SU-DHL-6 (cell line): ENCODE results near the gene KIAA1958.

Experiments
- EZH2phosphoT487 ChIP-seq: fragments of 200-600 bp; sonication (generic), shearing (Covaris generic); conservative IDR thresholded peaks from 2 replicates; pipeline ENCODE4 v1.6.1; 2018; ENCODE audit warnings: mild to moderate bottlenecking, antibody characterized with exemption, low read length, moderate library complexity, mixed read lengths
- TF ChIP-seq, protein P1 (sequence below): fragments of 200-600 bp; sonication (generic); IDR thresholded peaks from one replicate; pipeline ENCODE4 v1.5.1; 2017; ENCODE audit warnings: antibody characterized with exemption, mild to moderate bottlenecking, low read length, moderate library complexity; ENCODE audit not compliant: insufficient read depth, poor library complexity, severe bottlenecking

DNA sequence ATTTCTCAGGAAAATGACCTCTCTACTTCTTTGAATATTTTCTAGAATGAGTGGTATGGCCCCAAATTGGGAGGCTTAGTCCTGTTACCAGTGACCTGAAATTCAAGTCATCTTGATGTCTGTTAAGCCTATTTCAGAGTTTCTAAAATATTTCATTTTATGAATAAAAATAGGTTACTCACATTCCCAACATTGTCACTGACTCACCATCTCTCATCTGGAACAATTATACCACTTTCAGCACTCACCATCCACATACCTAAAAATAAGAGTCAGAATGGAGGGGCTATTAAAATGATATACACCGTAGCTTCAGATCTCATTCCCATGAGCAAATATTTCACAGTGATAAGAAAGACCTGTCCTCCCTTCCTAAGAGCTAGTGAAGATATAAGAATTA, 71.8 kb downstream of the KIAA1958 start:
- TF ChIP-seq, protein P1, sequence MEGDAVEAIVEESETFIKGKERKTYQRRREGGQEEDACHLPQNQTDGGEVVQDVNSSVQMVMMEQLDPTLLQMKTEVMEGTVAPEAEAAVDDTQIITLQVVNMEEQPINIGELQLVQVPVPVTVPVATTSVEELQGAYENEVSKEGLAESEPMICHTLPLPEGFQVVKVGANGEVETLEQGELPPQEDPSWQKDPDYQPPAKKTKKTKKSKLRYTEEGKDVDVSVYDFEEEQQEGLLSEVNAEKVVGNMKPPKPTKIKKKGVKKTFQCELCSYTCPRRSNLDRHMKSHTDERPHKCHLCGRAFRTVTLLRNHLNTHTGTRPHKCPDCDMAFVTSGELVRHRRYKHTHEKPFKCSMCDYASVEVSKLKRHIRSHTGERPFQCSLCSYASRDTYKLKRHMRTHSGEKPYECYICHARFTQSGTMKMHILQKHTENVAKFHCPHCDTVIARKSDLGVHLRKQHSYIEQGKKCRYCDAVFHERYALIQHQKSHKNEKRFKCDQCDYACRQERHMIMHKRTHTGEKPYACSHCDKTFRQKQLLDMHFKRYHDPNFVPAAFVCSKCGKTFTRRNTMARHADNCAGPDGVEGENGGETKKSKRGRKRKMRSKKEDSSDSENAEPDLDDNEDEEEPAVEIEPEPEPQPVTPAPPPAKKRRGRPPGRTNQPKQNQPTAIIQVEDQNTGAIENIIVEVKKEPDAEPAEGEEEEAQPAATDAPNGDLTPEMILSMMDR: no peak
- no peak for TF ChIP-seq EZH2phosphoT487
